ENCODE measurements around the gene BHLHE23. TPM values are rescaled to one million over a fixed set of nuclear protein-coding genes. Genes with fewer than 3 reads are reported as not detected.

The BHLHE23 gene
- total RNA-seq, 4 donors from 2014 or later, result not detected

DNA sequence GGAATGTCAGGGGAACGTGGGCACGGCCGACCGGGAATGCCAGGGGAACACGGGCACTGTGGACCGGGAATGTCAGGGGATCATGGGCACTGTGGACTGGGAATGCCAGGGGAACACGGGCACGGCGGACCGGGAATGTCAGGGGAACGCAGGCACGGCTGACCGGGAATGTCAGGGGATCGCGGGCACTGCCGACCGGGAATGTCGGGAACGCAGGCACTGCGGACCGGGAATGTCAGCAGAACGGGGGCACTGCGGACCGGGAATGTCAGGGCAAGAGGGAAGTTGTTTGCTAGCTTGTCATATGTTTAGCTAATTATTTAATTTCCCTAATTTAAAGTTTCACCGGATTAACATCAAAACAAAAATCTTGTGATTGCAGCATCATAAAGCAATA is 37.4 kb upstream of the BHLHE23 start:
- H3K36me3 ChIP-seq, result no peaks in the 10 kb centered on the region
- no peaks in the 10 kb centered on the region for H3K4me1 ChIP-seq
- no peak for DNase-seq
- H3K9me3 ChIP-seq, result no peaks in the 10 kb centered on the region
- WGBS, 2 donors, result 84 to 85% methylated on average over 25 of the region's 25 CpGs
- TF ChIP-seq CTCF (IDR thresholded peaks at IDR 0.05) (no peak), POLR2A (IDR thresholded peaks at IDR 0.05) (no peak)
- H3K27me3 ChIP-seq, result no peaks in the 10 kb centered on the region
- intact Hi-C loops (cut with DNase I), result no loop called here
- H3K27ac ChIP-seq, result no peak overlapping the region
- H3K4me3 ChIP-seq (replicated peaks in 1 of 3), result no peak overlapping the region

DNA sequence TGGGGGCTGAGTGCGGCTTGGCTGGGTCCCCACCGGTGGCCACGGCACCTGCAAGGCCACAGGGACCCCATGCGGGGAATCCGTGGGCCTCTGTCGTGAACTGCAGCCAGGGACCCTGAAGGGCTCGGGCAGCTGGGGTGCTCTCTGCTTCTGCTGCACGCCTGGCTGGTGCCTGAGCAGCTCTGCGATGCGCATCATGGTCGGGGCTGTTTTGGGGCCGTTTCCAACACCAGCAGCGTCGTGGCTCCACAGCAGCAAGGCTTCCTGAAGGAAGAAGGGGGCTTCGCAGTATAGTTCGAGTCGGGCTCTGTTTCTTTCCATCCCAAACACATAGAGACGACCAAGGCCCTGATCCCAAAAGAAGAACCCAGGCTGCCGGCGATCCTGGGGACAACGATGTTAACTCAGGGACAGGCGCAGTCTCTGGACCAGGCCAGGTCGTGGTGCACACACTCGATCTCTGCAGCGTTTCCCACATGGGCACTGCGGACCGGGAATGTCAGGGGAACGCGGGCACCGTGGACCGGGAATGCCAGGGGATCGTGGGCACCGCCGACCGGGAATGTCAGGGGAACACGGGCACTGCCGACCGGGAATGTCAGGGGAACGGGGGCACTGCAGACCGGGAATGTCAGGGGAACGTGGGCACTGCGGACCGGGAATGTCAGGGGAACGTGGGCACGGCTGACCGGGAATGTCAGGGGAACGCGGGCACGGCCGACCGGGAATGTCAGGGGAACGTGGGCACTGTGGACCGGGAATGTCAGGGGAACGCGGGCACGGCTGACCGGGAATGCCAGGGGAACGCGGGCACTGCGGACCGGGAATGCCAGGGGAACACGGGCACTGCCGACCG is 36.8 kb upstream of the BHLHE23 start:
- Histone ChIP-seq H3K4me1 (no peaks in the 10 kb centered on the region), H3K27me3 (no peaks in the 10 kb centered on the region), H3K36me3 (no peaks in the 10 kb centered on the region), H3K4me3 (replicated peaks in 1 of 3) (no peak overlapping the region), H3K9me3 (no peaks in the 10 kb centered on the region), H3K27ac (no peak overlapping the region)
- intact Hi-C loops (cut with DNase I), result no loop called here
- no peak for TF ChIP-seq POLR2A (IDR thresholded peaks at IDR 0.05)
- no peak for TF ChIP-seq CTCF (IDR thresholded peaks at IDR 0.05)
- WGBS, 2 donors, result 83 to 89% methylated on average over 64 of the region's 64 CpGs
- no peak for DNase-seq

DNA sequence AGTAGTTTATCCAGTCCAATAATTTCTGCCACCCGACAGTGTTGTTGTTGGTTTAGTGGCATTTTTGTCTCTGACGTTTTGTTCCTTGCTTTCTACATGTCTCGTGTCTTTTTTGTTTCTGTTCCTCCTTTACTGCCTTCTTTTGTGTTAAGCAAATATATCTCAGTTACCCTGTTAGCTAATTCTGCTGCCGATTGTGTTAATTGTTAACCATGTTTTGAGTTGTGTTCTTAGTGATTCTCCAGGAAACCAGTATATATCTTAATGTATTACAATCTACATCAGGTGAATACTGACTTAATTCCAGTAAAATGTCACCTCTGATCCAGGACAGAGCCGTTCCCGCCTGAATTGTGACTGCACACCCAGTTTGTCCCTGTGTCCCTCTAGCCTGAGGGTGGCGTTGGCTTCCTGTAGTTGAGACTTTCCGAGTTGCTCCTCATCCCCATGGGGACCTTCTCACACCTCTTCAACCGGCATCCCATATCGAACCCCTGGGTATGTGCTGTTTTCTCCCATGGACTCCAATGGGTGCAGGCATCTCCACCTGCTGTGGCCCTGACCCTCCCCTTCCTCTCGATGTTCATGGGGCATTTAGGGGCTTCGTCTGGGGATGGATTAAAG is 35.8 kb upstream of the BHLHE23 start:
- 48 to 51% methylated on average over 12 of the region's 12 CpGs for whole genome bisulfite sequencing, 2 donors

GRCh38 chr20:63041776-63042175 is 35.0 kb upstream of the BHLHE23 start:
- 82 to 84% methylated on average over 7 of the region's 7 CpGs for WGBS, 2 donors
- H3K36me3 ChIP-seq, result no peaks in the 10 kb centered on the region
- no peaks in the 10 kb centered on the region for H3K27me3 ChIP-seq
- no peaks in the 10 kb centered on the region for H3K4me1 ChIP-seq
- no peaks in the 10 kb centered on the region for H3K9me3 ChIP-seq
- TF ChIP-seq POLR2A (IDR thresholded peaks at IDR 0.05), result no peak
- TF ChIP-seq CTCF (IDR thresholded peaks at IDR 0.05), result no peak
- intact Hi-C loops (cut with DNase I), result no loop called here
- H3K27ac ChIP-seq, result no peak overlapping the region
- no peak overlapping the region for H3K4me3 ChIP-seq (replicated peaks in 1 of 3)
- DNase-seq, result no peak

More for the DNA sequence above, 35.8 kb upstream of the BHLHE23 start:
- H3K4me3 ChIP-seq (replicated peaks in 1 of 3), result no peak overlapping the region
- H3K27me3 ChIP-seq, result no peaks in the 10 kb centered on the region
- no peak overlapping the region for H3K27ac ChIP-seq
- H3K36me3 ChIP-seq, result no peaks in the 10 kb centered on the region
- TF ChIP-seq CTCF (IDR thresholded peaks at IDR 0.05) (no peak), POLR2A (IDR thresholded peaks at IDR 0.05) (no peak)
- intact Hi-C loops (cut with DNase I), result no loop called here
- H3K9me3 ChIP-seq, result no peaks in the 10 kb centered on the region
- DNase-seq, result no peak
- H3K4me1 ChIP-seq, result no peaks in the 10 kb centered on the region

GRCh38 chr20:63037669-63038268 is 31.0 kb upstream of the BHLHE23 start:
- no peaks in the 10 kb centered on the region for H3K36me3 ChIP-seq
- intact Hi-C loops (cut with DNase I), result no loop called here
- TF ChIP-seq CTCF (IDR thresholded peaks at IDR 0.05) (no peak), POLR2A (IDR thresholded peaks at IDR 0.05) (no peak)
- WGBS, 2 donors, result 69 to 70% methylated on average over 25 to 26 of the region's 26 CpGs
- H3K27ac ChIP-seq, result no peak overlapping the region
- H3K27me3 ChIP-seq, result no peaks in the 10 kb centered on the region
- H3K9me3 ChIP-seq, result no peaks in the 10 kb centered on the region
- H3K4me1 ChIP-seq, result no peaks in the 10 kb centered on the region
- no peak for DNase-seq
- no peak overlapping the region for H3K4me3 ChIP-seq (replicated peaks in 1 of 3)

All from thyroid gland (tissue), 4 donors.